Vagina (tissue), 2 donors: ENCODE results near the gene C2orf76.

Experiments used
- CTCF ChIP-seq, 3 experiments: fragments of 450-650 bp in 2 of 3; fragments of 200-600 bp in 1 of 3; sonication (generic) in 1 of 3; IDR thresholded peaks; one replicate each; pipeline ENCODE4 v1.5.1; 2017 to 2019; ENCODE audit warnings: antibody characterized with exemption in 3 of 3, mild to moderate bottlenecking in 2 of 3, moderate library complexity in 2 of 3
- POLR2AphosphoS5 ChIP-seq, 2 donors: sonication (generic); formaldehyde crosslinking; IDR thresholded peaks; one replicate each; pipeline ENCODE4 v1.9.0; 2017; ENCODE audit warnings: antibody characterized with exemption in 2 of 2, mild to moderate bottlenecking in 2 of 2, low read depth in 1 of 2; ENCODE audit not compliant: insufficient read depth in 1 of 2

GRCh38 chr2:119292226-119292625, 74.4 kb downstream of the C2orf76 start:
- TF ChIP-seq CTCF (IDR thresholded peaks at IDR 0.05) (no peak), POLR2AphosphoS5 (IDR thresholded peaks at IDR 0.05; ENCODE audit: insufficient read depth in 1 of 2, low read depth in 1 of 2) (no peak)
